ENCODE results near the gene PRKCE.

DNA sequence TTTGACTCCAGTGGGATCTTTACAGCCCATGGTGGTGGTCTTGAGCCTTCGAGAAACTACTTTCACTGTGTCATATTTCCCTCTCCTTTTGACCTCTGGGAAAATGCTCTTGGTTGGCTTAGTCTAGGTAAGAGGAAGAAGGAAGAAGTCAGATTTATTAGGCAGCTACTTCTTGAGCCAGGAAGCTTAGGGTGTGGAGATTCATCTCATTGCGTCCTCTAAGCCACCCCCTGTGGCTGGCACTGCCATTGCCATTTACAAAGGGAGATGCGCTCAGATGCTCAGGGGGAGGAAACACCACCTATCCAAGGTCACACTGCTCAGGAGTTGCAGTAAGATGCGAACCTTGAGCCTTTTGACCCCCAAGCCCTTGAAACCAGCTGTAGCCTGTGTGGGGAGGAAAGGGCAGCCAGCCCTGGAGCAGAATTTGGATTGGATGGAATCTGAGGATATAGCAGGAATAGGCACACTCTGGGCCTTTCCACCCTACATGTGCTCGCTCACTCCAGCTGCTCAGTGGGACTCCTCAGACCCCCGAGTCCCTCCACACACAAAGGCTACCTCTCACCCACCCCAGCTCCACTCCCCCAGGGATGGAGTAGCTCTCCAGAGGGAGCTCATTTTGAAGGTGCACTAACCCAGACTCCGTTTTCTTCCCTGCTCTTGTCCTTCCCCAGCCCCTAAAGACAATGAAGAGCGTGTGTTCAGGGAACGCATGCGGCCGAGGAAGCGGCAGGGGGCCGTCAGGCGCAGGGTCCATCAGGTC is 324.5 kb downstream of the PRKCE start:
- TF ChIP-seq, protein P1, sequence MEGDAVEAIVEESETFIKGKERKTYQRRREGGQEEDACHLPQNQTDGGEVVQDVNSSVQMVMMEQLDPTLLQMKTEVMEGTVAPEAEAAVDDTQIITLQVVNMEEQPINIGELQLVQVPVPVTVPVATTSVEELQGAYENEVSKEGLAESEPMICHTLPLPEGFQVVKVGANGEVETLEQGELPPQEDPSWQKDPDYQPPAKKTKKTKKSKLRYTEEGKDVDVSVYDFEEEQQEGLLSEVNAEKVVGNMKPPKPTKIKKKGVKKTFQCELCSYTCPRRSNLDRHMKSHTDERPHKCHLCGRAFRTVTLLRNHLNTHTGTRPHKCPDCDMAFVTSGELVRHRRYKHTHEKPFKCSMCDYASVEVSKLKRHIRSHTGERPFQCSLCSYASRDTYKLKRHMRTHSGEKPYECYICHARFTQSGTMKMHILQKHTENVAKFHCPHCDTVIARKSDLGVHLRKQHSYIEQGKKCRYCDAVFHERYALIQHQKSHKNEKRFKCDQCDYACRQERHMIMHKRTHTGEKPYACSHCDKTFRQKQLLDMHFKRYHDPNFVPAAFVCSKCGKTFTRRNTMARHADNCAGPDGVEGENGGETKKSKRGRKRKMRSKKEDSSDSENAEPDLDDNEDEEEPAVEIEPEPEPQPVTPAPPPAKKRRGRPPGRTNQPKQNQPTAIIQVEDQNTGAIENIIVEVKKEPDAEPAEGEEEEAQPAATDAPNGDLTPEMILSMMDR (IDR thresholded peaks at IDR 0.05) = no peak
- TF ChIP-seq, protein P2, sequence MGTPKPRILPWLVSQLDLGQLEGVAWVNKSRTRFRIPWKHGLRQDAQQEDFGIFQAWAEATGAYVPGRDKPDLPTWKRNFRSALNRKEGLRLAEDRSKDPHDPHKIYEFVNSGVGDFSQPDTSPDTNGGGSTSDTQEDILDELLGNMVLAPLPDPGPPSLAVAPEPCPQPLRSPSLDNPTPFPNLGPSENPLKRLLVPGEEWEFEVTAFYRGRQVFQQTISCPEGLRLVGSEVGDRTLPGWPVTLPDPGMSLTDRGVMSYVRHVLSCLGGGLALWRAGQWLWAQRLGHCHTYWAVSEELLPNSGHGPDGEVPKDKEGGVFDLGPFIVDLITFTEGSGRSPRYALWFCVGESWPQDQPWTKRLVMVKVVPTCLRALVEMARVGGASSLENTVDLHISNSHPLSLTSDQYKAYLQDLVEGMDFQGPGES (IDR thresholded peaks at IDR 0.05; ENCODE audit: low read depth, low read length) = no peak
- no peak for TF ChIP-seq FOXM1 (IDR thresholded peaks at IDR 0.05; ENCODE audit: low read depth)
- no peak for TF ChIP-seq ELF1 (IDR thresholded peaks at IDR 0.05)
- TF ChIP-seq NRF1 (IDR thresholded peaks at IDR 0.05; ENCODE audit: low read depth, low read length) = no peak
- no peak for TF ChIP-seq EZH2phosphoT487 (IDR thresholded peaks at IDR 0.05; ENCODE audit: borderline replicate concordance, low read depth)
- TF ChIP-seq RAD21 (IDR thresholded peaks at IDR 0.05; ENCODE audit: low read length) = no peak
- no peak for TF ChIP-seq TAF1 (IDR thresholded peaks at IDR 0.05; ENCODE audit: borderline replicate concordance, low read depth, low read length)
- TF ChIP-seq SIN3A (IDR thresholded peaks at IDR 0.05; ENCODE audit: borderline replicate concordance, low read depth, low read length) = no peak
- TF ChIP-seq, protein P3, sequence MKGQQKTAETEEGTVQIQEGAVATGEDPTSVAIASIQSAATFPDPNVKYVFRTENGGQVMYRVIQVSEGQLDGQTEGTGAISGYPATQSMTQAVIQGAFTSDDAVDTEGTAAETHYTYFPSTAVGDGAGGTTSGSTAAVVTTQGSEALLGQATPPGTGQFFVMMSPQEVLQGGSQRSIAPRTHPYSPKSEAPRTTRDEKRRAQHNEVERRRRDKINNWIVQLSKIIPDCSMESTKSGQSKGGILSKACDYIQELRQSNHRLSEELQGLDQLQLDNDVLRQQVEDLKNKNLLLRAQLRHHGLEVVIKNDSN (IDR thresholded peaks at IDR 0.05; ENCODE audit: borderline replicate concordance, low read depth) = no peak
- TF ChIP-seq, protein P4, sequence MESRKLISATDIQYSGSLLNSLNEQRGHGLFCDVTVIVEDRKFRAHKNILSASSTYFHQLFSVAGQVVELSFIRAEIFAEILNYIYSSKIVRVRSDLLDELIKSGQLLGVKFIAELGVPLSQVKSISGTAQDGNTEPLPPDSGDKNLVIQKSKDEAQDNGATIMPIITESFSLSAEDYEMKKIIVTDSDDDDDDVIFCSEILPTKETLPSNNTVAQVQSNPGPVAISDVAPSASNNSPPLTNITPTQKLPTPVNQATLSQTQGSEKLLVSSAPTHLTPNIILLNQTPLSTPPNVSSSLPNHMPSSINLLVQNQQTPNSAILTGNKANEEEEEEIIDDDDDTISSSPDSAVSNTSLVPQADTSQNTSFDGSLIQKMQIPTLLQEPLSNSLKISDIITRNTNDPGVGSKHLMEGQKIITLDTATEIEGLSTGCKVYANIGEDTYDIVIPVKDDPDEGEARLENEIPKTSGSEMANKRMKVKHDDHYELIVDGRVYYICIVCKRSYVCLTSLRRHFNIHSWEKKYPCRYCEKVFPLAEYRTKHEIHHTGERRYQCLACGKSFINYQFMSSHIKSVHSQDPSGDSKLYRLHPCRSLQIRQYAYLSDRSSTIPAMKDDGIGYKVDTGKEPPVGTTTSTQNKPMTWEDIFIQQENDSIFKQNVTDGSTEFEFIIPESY (IDR thresholded peaks at IDR 0.05; ENCODE audit: borderline replicate concordance, low read depth) = no peak
- no peak for TF ChIP-seq NFIC (IDR thresholded peaks at IDR 0.05; ENCODE audit: borderline replicate concordance)
- TF ChIP-seq, protein P5, sequence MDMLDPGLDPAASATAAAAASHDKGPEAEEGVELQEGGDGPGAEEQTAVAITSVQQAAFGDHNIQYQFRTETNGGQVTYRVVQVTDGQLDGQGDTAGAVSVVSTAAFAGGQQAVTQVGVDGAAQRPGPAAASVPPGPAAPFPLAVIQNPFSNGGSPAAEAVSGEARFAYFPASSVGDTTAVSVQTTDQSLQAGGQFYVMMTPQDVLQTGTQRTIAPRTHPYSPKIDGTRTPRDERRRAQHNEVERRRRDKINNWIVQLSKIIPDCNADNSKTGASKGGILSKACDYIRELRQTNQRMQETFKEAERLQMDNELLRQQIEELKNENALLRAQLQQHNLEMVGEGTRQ (IDR thresholded peaks at IDR 0.05; ENCODE audit: borderline replicate concordance, low read depth, low read length) = no peak
- no peak for TF ChIP-seq POLR2AphosphoS5 (IDR thresholded peaks at IDR 0.05; ENCODE audit: low read depth, low read length)

Measured in SK-N-SH (cell line).